ENCODE results near the gene ZNF768. TPM values are rescaled to one million over a fixed set of nuclear protein-coding genes. Genes with fewer than 3 reads are reported as not detected.
A peak's percentile ranks its signal among the peaks of the same experiment; 100 is the strongest.

Gene ZNF768
- total and polyA plus RNA-seq, 2 of the 13 experiments (the other 11 are each of a cell fraction or from before 2014, with no cell fraction given), result 26.7 to 34.4 TPM

GRCh38 chr16:30557957-30558788, 31.8 kb upstream of the ZNF768 start, which contains the start of gene ZNF764 (continued):
- TF ChIP-seq ZNF556 (CRISPR knock-in tag; IDR thresholded peaks at IDR 0.05; ENCODE audit: borderline replicate concordance) (peak; percentile 73; the same call in 1 of the 2 replicates), HOXA5 (CRISPR knock-in tag; IDR thresholded peaks at IDR 0.05) (no peak; the same call in 1 of the 2 replicates), ZBTB21 (CRISPR knock-in tag; IDR thresholded peaks at IDR 0.05) (no peak), TEF (CRISPR knock-in tag; IDR thresholded peaks at IDR 0.05) (no peak), ZFYVE20 (CRISPR knock-in tag; IDR thresholded peaks at IDR 0.05; ENCODE audit: borderline replicate concordance, low read depth) (no peak), HMG20A (CRISPR knock-in tag; IDR thresholded peaks at IDR 0.05; ENCODE audit: borderline replicate concordance) (peak; percentile 48; the same call in 1 of the 2 replicates), KAT2B (IDR thresholded peaks at IDR 0.05; ENCODE audit: borderline replicate concordance, low read depth, low read length) (no peak), ETV5 (CRISPR knock-in tag; IDR thresholded peaks at IDR 0.05; ENCODE audit: borderline replicate concordance) (peak; percentile 49; the same call in 1 of the 2 replicates), ZNF264 (CRISPR knock-in tag; IDR thresholded peaks at IDR 0.05) (no peak; the same call in none of the 2 replicates), MEIS1 (CRISPR knock-in tag; IDR thresholded peaks at IDR 0.05; ENCODE audit: borderline replicate concordance) (peak; percentile 87; the same call in 1 of the 2 replicates), MLX (CRISPR knock-in tag; IDR thresholded peaks at IDR 0.05) (peak; percentile 10; the same call in 1 of the 2 replicates), GTF3A (CRISPR knock-in tag; conservative IDR thresholded peaks at IDR 0.05) (no peak; the same call in 1 of the 2 replicates), PBX3 (CRISPR knock-in tag; IDR thresholded peaks at IDR 0.05; ENCODE audit: borderline replicate concordance) (no peak), HBP1 (CRISPR knock-in tag; IDR thresholded peaks at IDR 0.05; ENCODE audit: low read depth) (peak; percentile 90; the same call in 1 of the 2 replicates), RNF219 (CRISPR knock-in tag; IDR thresholded peaks at IDR 0.05) (no peak; the same call in 1 of the 2 replicates), ZNF644 (CRISPR knock-in tag; IDR thresholded peaks at IDR 0.05; ENCODE audit: low read depth) (no peak), ESRRA (CRISPR knock-in tag; IDR thresholded peaks at IDR 0.05; ENCODE audit: low read depth) (peak; percentile 75), ZNF563 (CRISPR knock-in tag; IDR thresholded peaks at IDR 0.05) (peak; percentile 87), ZNF619 (CRISPR knock-in tag; IDR thresholded peaks at IDR 0.05) (peak; percentile 86; the same call in 1 of the 2 replicates), ZBTB44 (CRISPR knock-in tag; IDR thresholded peaks at IDR 0.05) (0 out of 2 replicates have a peak, but pooled peaks have one; percentile 30)

Measured in HepG2 (cell line).